Smooth muscle cell of the brain vasculature (primary cell): ENCODE results near the gene DUS3L.

Source experiments
- DNase-seq: peaks from one replicate; pipeline ENCODE4 v3.0.0-alpha.2; 2012; ENCODE audit warnings: low read depth, low spot score

Gene DUS3L, protein sequence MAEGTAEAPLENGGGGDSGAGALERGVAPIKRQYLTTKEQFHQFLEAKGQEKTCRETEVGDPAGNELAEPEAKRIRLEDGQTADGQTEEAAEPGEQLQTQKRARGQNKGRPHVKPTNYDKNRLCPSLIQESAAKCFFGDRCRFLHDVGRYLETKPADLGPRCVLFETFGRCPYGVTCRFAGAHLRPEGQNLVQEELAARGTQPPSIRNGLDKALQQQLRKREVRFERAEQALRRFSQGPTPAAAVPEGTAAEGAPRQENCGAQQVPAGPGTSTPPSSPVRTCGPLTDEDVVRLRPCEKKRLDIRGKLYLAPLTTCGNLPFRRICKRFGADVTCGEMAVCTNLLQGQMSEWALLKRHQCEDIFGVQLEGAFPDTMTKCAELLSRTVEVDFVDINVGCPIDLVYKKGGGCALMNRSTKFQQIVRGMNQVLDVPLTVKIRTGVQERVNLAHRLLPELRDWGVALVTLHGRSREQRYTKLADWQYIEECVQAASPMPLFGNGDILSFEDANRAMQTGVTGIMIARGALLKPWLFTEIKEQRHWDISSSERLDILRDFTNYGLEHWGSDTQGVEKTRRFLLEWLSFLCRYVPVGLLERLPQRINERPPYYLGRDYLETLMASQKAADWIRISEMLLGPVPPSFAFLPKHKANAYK

DNA sequence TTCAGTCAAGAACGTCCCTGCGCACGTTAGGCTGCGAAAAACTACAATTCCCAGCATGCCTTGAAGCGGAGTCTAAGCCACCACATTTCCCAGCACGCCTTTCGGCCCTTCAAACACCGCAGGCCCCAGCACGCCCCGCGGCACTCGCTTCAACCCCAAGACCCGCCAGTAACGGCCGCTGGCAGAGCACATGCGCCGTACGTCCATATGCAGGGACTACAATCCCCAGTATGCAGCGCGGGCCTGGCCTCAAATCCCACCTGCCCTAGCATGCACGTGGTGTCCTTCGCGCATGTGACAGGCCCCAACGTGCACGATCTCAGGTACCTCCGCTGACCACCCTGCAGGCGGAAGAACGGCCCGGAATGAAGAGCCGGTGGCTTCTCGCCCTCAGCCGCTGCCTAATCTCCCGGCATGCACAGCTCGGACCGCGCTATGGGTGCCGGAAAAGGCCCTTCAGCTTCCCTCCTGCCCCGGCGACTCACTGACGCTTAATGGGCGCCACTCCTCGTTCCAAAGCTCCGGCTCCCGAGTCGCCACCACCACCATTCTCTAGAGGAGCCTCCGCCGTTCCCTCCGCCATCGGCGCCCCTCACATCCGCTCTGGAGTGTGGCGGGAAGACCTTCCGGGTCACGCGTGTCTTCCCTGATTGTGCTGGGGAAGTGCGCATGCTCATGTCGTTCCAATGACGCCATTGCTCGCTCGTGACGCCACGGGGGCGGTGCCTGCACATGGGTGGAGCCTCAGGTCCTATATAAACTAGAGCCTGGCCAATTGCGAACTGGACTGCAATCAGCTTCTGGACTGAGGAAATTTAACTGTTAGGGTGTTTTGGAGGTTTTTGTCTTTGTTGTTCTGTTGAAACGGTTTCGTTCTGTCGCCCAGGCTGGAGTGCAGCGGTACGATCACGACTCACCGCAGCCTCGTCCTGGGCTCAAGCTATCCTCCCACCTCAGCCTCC, at the start of gene DUS3L:
DUS3L (minus strand) TSS at position 605 of the 962 bp plus-strand sequence; CDS start at position 583, 22 bp downstream.
- DNase-seq: peak; percentile 96

DNA sequence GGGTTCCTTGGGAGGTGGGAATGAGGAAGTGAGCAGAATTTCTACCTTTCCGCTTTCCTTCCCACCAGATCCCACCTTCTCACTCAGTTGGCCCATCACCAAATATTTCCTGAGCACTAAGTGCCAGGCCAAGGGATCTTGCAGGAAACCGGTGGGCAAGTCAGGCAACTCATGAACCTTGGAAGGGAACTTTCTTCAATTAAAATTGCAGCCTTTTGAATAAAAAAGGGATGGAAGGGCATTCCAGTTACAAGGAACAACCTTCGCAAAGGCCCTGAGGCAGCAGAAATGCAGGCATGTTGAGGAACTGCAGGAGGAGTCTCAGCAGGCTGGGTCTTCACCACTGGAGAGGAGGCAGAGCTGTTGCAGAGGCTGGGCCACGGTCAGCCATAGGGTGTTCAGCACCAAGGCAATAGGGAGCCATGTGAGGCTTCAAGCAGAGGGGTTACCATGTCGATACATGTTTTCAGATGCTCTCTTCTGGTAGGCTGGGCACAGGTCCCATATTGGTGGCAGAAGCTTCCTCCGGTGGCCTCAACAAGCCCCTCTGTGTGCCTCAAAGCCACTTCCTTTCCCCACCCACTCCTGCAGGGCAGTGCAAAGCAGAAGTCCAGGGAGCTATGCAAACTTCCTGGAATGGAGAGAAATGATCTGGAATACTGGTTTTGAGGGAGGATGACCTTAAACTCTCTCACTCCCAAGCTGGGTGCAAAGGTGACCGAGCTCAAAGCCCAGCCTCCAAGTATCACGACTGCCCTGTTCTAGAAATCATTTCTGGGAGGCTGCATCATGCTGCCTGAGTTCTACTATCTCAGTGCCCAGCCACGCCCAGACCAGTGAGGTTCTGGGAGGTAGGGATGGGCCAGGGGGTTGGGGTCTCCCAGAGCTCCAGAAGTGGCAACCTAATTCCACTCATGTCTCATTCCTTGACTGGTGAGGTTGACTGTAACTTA, 48.4 kb upstream of the DUS3L start, which contains the start of gene FUT6:
FUT6 (minus strand) TSS at position 638 of the 953 bp plus-strand sequence. CDS start 7,135 bp downstream, outside the sequence.
- DNase-seq: no peak

DNA sequence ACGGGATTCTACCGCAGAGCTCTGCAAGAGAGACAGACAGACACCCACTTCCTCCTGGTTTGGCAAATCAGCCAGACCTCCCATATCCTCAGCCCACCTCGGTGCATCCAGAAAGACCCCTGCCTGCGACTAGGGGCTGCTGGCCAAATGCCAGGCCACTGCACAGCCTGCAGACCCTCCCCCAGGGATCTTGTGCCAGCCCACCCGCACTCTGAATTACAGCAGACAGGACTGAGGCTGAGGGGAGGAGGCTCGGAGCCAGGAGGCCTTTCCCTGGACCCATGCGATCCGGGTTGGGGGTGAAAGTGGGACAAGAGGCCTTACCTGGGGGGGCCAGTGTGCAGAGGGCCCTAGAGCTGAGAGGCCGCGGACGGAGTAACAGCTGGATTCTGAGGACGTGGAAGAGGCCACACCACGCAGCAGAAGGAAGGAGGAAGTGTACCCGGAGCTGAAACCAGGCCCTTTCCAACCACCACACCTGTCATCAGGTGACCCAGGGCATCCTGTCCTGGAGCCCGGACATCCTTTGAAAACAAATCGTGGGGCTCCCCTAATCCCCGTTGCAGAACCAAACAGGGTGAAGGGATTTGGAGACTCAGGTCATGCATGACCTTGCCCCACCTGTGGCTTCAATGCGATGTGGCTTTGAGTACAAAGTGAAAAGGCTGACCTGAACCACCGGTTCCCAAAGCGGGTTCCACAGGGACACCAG, 47.5 kb upstream of the DUS3L start:
- no peak for DNase-seq

DNA sequence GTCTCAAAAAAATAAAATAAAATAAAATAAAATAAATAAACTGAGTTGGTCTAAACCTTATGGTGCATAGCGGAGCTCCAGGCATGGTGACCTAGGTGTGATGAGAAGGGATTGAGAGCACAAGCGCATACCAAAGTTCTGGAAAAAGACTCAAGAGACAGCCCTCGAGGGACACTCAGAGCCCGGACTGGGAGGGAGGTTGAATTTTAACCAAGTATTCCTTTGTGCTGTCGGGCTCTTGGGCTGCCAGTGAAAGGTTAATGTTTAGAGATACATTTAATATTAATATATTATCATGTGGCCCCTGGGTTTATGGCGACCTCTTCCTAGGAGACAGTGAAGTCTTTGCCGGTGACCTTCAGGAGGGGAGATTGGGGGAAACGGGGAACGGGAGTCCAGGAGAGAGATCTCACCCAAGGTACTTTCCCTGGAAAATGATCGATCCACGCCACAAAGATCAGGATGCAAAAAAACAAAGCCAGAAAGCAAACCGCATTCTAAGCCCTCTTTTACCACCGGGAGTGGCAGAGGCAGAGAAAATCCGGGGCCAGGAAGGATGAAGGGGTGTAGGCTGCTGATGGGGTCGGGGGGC, 46.9 kb upstream of the DUS3L start:
- DNase-seq: no peak

DNA sequence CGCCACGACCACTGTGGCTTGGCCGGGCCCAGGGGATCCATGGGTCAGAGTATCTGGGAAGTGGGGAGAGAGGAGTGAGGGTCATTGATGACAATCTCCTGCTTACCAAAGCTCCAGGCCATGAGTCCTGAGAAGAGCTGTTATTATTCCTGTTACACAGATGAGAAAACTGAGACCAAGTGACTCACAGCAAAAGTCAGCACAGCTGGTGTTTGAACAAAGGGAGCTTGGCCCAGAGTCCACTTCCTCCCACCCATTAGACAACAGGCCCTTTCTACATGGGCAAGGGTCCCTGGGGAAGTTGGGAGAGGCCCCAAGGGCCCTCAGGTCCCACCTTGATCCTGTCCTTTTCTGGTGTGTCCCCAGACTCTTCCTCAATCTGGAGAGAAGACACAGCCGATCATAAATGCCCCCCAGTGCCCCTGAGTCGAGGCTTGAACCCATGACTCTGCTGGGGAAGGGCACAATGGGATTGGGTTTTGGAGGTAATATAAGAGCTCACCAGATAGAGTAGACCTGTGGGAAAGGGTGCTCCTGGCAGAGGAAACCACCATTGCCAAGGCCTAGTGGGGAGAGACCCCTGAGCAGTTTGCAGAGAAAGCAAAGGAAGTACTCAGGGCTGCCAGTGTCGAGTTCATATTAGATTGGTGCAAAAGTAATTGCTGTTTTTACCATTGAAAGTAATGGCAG, 41.7 kb upstream of the DUS3L start:
- DNase-seq: no peak

DNA sequence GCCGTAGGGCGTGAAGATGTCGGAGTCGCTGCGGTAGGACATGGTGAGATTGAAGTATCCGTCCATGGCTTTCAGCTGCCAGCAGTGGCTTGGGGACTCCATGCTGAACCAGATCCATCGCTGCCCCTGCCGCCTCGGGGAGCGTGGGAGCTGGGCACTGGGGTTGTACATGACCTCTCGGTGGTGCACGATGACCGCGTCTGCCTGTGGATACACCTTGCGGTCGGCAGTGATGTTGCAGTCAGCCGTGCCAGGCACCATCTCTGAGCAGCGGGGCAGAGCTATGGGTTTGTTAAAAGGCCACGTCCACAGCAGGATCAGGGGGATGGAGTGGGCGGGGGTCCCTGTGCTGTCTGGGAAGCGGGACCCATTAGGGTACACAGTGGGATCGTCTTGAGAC, 41.1 kb upstream of the DUS3L start:
- DNase-seq: no peak

DNA sequence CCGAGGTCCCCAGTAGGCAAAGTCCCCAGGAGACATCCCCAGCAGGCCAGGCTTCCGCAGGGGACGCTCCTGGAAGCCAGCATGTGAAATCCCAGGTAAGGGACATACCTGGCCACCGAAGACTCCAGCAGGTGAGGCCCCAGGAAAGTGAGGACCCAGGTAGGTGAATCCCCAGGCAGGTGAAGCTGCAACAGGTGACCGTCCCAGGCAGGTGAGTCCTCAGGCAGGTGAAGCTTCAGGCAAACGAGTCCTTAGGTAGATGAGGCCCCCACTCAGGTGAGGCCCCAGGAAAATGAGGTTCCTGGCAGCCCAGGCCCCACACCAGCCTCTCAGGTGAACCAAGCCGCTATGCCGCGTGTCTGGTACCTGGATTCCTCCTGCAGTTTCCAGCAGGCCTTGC, 40.2 kb upstream of the DUS3L start:
- DNase-seq: no peak

DNA sequence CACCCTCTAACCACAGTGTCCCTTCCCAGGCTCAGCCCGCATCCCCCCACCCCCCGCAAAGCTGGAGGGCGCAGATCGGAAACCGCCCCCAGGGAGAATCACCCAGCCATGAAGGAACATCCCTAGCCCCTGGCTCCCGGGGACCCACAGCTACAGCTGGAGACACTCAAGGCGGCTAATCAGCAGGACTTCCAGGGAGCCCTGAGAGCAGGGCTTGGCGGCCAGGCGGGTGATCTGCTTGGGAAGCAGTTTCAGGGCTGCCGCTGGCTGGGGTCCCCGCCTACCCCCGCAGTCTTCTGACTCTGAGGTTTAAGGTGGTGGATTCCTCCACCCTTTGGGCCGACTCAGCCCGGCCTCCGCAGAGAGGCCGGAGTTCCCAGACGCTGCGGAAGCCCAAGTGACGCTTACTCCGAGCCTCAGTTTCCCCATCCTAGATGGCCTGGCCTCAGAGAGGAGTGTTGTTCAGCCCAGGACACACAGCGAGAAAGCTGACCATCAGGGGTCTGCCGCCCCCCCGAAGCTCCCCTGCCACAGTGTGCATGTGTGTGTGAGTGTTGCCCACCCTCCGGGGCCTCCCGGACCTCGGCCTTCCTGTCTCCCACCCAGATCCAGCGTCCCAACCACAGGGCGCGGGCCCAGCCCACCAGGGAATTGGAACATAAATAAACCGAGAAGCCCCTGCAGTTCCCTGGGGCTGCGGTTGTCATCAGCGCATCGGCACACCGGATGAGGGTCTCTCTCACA, 38.8 kb upstream of the DUS3L start:
- DNase-seq: no peak

DNA sequence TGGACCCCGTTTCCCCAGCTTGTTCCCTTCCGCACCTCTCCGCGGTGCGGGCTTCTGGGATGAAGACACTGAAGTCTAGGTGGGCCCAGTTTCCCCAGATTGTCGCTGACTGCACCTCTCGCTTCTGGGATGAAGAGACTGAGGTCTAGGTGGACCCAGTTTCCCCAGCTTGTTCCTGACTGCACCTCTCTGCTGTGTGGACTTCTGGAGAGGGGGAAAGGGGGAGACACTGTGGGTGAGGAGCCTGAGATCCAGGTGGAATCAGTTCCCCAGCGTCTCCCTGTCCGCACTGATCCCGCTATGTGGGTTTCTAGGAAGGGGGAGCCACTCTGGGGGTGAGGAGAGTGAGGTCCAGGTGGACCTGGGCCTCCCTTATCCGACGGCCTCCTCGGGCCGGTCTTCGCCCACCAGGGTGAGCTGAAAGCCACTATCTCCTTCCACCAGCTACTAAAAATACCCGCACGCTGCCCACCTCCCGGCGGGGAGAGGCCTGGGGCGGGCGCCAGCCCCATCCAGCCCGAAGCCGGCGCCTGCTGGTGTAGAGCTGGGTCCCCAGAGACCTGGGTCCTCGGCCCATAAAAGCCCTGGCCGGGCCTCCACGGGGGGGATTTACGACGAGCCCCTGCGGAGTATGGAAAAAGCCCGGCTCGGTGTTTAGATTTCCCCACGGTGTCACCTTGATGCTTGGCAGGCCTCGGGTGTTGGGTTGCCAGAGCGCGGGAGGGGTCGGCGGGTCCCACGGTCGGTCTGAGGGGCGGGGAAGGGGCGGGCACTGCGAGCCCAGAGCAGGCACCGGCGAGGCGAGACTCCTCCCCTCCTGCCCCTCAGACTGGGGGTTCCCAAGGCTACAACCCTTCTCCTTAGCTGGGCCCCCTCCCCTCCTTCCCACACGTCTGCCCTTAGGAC, 38.0 kb upstream of the DUS3L start:
- no peak for DNase-seq

DNA sequence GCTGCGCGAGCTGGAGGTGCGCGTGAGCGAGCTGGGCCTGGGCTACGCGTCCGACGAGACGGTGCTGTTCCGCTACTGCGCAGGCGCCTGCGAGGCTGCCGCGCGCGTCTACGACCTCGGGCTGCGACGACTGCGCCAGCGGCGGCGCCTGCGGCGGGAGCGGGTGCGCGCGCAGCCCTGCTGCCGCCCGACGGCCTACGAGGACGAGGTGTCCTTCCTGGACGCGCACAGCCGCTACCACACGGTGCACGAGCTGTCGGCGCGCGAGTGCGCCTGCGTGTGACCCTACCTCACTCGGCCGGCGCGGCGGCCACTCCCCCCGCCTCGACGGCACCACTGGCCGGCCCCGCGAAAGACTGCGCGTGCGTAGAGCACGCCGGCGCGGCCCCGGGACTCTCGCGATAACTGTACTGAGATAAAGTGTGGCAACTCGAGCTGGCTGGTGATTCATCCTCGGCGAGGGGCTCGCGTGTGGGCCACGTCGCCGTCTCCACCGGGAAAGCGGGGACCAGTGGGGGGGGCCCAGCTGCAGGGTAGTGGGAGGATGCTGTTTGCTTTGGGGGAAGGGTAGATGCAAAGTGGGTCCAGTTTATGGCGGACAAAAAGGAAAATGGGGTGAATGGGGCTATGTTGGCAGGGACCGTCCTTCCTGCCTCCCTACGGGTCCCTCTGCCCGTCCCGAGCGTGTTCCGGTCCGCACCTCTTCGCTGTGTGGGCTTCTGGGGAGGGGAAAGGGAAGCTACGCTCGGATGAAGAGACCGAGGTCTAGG, 37.1 kb upstream of the DUS3L start:
- peak; percentile 84 for DNase-seq

DNA sequence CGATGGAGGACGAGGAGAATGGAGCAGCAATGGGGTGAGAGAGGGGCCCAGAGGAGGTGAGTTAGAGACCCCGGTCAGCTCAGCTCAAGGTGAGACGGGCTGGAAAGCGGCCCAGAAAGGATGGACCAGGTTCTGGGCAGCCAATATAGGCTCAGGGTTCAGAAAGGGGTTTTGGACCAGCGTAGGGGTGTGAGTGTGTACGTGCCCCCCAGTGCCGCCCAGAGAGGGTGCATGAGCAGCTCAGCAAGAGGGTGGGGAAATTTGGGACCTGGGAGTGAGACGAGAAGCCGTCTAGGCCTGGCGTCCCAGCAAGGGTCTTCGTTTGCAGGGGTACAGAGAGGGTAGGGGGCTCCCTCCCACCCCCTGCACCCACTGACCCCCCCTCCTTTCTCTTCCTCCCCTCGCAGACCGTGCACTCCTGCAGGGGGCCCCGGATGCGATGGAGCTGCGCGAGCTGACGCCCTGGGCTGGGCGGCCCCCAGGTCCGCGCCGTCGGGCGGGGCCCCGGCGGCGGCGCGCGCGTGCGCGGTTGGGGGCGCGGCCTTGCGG, 36.5 kb upstream of the DUS3L start:
- DNase-seq: no peak

DNA sequence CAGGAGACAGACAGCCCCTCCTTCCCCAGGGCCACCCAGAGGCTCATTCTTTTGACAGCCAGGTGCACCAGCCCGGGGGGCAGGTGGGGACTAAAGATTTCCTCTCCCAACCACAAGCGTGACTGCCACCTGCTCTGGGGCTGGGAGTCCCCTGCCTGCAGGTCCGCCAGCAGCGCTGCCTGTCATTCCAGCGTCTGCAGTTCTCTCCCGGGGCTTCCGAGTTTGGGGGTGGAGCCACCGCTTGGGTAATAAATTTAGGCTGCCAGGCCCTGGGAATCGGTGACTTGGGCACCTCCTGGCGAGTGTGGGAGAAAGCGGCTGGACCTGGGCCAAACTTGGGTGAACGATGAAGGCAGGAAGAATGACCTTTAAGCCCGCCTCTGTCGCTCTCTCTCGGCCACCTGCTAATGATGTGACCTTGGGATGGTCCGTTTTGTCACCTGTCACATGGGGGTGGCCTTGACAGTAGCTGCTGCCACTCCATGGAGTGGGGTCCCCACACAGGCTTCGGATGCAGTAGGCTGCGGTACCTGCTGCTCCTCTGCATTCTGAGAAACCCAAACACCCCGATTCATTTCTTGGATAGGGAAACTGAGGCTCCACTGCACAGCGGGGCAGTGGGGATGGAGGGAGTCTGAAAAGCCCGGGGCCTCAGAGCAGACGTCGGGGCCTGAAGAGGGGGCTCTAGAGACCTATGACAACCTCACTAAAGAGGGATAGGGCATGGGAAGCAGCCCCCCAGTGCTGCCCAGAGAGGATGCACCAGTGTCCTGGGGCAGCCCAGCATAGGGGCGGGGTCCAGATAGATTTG, 35.8 kb upstream of the DUS3L start:
- no peak for DNase-seq

DNA sequence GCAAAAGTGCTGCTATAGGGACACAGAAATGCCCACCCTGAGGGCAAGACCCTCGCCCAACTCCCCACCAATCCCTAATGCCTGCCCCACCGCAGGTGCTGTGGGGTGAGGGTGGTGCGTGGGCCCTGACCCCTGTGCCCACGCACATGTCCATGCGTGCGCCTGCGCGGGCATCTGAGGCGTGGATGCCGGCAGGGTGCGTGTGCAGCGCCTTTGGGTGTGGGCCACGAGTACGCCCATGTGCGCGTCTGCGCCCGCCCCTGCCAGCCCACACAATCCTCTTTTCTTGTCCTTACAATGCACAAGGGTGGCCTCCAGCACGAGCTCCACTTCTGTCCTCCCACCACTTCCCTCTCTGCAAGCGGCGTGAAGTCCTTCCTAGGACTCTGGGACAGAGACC, 34.2 kb upstream of the DUS3L start:
- no peak for DNase-seq

DNA sequence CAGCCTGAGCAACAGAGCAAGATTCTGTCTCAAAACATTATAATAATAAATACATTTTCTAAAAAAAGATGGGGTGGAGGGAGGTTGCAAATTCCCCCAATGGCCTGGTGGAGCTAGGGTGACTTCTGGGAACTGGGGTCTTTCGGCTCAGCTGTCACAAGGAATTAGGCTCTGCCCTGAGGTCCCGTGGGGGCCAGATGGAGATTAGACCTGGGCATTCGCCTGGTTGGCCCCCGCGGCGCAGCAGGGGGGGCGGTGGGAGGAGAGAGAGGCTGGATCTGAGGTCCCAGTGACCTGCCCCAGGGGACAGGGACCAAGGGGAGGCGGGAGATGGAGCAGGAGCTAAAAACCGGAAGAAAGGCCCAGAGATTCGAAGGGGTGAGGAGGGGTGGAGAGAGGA, 33.8 kb upstream of the DUS3L start:
- DNase-seq: no peak

DNA sequence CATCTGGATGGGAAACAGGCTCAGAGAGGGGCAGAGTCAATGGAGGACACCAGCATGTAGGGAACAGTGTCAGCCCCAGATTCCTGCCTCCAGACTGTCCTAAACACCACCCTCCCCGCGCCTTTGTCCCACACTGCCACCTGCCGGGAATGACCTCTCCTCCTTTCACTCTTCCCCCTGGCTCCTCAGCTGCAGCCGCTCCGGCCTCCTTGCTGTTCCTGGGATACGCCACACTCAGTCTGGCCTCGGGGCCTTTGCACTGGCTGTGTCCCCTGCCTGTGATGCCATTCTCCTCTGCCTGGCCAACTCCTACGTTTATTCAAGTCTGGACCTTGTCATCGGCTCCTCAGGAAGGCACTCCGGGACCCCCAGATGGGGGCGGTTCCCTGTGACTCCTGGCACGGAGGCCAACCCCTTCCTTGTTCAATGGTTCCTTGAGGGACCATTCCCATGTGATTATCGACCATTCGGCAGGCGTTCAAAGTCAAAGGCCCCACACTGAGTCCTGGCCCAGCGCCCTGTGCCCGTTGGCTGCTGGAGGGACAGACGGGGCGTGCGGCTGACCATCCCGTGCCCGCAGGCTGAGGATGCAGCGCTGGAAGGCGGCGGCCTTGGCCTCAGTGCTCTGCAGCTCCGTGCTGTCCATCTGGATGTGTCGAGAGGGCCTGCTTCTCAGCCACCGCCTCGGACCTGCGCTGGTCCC, 32.8 kb upstream of the DUS3L start:
- no peak for DNase-seq
